ENCODE measurements around the gene LASP1NB.

Gene LASP1NB

GRCh38 chr17:38925263-38925995 lies at the start of gene LASP1NB:
TSS of gene LASP1NB (plus strand) at chr17:38925614.
- no peak for DNase-seq

- no peak for DNase-seq
Measured at GRCh38 chr17:38877130-38877851, 48.1 kb upstream of the LASP1NB start.

DNA sequence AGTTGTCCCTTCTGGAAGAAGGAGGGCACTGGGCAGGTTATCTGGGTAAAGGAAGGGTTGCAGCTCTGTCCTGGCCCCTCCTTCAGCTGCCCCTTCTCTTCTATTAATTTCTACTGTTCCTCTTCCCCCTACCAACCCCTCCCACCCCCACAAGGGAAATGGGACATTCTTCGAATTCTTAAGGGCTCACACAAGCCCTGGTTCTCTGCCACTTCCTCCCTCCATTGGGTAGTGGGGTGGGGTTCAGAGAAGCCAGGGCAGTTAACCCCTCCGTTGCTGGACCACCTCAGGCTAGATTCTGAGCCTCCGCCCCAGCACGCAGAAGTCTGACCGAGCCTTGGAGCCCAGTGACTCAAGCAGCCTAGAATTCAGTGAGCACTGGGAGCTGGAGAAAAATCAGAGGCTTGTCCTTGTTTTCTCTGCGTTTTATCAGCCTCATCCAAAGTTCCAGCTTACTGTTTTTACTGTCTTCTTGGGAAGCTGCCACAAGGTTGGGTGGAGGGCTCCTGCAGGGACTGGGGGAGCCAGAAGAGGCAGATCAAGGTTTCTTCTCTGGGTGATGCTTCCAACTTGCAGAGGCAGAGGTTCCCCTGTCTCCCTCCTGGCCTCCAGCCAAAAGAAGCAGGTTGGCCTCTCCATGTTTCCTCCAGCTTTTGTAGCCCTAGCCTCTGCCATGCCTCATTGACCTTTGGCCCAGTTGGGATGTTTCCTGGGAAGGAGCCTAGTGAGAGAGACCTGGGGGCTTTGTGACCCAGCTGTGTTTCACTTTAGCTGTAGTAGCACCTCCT lies 45.3 kb upstream of the LASP1NB start:
- DNase-seq = peak; percentile 74 to 90

GRCh38 chr17:38881600-38882191 lies 43.7 kb upstream of the LASP1NB start:
- DNase-seq = no peak

GRCh38 chr17:38882870-38883269 lies 42.5 kb upstream of the LASP1NB start:
- no peak for DNase-seq

GRCh38 chr17:38883592-38884526 lies 41.6 kb upstream of the LASP1NB start:
- no peak for DNase-seq

GRCh38 chr17:38885044-38885727 lies 40.2 kb upstream of the LASP1NB start:
- DNase-seq = no peak

- no peak for DNase-seq
Measured at GRCh38 chr17:38885728-38886642, 39.4 kb upstream of the LASP1NB start.

- DNase-seq = no peak
Measured at GRCh38 chr17:38886643-38887010, 38.8 kb upstream of the LASP1NB start.

DNA sequence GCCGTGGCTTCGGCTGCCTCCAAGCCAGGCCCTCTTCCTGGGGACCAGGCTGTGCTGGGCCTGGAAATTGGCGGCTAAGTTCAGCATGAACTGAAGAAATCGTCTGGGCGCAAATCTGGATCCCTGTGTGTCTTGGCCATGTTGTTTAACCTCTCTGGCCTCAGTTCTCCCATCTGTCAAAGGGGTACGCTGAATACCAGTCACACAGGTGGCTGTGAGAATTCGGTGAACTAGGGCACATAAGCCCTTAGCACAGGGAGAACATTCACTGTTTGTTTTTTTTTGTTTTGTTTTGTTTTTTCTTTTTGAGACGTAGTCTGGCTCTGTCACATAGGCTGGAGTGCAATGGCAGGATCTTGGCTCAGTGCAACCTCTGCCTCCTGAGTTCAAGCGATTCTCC lies 36.6 kb upstream of the LASP1NB start:
- no peak for DNase-seq

GRCh38 chr17:38889745-38890409 lies 35.5 kb upstream of the LASP1NB start:
- no peak for DNase-seq

DNA sequence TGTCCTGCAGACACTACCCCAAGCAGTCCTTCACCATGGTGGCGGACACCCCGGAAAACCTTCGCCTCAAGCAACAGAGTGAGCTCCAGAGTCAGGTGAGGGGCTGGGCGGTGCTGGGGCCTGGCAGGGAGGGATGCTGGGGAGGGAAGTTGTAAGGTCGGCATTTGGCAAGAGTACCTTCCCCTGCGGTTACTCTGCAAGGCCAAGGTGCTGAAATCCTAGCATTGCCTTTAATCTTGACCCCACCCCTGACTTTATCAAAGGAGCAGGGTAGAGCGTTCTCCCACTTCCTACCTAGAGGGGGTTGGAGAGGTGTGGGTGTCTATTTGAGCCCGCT lies 35.0 kb upstream of the LASP1NB start:
- DNase-seq = no peak

DNA sequence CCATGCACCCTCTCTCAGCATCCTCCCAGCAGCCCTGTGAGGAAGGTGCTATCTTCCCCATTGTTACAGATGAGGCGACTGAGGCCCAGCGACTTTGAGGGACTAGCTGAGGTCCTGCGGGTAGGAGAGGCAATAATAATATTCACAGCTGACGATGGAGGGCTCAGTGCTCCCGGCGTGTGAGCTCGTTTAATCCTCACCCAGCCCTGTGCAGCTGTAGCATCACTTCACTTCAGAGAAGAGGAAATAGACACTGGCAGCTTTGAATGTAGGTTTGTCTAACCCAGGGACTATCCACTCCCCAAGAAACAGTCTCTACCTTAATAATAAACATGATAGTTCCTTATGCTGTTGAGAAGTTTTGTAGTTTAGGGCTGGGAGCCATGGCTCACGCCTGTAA lies 34.0 kb upstream of the LASP1NB start:
- no peak for DNase-seq

DNA sequence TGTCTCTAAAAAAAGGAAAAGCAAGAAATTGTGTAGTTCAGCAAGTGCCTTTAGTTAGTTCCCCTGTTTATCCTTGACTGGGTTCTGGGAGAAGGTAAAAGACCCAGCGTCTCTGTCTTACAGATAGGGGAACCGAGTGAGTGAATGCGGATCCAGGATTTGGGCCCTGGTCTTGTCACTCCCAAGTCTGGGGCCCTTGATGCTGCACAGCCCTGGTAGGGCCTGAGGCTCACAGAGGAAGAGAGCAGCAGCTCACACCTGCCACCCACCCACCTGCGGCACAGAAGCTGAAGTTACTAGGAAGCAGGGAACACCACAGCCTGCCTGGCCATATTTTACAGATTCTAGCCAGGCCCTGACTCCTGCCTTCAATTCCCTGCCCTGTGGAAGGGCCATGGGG lies 33.3 kb upstream of the LASP1NB start:
- DNase-seq = no peak

DNA sequence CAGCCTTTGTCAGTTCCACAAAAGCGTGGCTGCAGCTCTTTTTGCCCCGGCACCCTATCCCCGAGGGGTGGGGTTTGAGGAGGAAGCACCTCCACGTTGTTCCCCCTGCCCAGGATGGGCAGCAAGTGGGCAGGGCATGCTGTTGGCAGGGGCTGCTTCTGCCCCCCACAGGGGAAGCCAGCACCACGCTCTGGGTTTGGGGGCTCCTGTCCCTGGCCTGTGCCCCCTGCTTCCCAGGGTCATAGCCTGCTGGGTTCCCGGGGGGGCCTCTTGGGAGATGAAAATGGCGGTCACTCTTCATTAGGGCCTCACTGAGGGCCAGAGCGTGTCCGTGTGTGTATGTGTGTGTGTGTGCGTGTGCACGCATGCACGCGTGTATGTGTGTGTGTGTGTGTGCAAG lies 32.8 kb upstream of the LASP1NB start:
- no peak for DNase-seq

DNA sequence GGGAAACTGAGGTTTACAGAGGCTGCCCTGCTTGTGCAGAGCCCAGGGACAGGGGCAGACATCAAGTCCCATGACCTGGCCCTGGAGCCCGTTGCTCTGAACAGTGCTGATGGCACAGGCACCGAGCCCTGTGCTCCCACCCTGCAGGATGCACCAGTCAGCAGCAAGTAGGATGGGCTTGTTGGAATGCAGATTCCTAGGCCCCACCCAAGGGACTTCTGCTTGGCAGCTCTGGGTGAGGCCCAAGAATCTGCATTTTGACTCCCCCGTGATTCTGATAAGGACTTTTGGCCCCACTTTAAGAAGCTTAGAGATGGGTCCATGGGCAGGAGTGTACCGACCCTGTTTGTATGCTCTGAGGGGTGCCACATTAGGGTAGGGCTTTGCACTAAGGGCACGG lies 32.3 kb upstream of the LASP1NB start:
- DNase-seq = no peak

DNA sequence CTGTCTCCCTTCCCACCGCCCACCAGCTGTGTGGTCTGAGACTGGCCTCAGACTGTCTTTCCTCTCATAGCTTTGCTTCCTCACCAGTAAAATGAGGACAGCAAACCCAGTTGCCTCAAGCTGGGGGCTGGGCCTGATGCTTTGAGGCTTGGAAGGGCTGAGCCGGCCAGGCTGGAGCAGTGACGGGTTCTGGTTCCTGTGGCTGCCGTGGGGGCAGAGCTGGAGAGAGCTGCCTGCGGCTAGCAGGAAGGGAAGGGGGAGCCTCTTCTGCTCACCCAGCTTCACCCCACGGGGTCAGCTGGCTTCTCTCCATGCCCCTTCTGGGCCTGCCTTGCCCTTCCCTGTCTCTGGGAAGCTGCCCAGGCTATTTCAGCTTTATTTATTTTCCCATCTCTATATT lies 31.8 kb upstream of the LASP1NB start:
- DNase-seq = no peak

DNA sequence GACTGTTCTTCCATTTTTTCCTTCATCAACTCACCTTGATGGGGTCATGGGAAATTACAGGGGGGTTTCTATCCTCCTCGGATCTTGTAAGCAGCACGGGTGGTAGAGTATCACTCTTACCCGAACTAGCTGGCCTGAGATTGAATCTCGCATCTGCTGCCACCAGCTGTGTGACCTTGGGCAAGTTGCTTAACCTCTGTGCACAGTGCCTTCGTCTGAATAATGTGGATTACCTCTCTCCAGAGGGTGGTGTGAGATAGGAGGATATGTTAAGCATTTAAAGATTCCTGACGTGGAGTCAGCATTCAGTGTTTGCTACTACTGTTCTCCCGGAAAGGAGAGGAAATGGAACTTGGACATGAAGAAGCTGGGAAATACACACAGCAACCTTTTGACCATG lies 31.1 kb upstream of the LASP1NB start:
- no peak for DNase-seq

- DNase-seq = no peak
Measured at GRCh38 chr17:38896346-38896954, 29.0 kb upstream of the LASP1NB start.

DNA sequence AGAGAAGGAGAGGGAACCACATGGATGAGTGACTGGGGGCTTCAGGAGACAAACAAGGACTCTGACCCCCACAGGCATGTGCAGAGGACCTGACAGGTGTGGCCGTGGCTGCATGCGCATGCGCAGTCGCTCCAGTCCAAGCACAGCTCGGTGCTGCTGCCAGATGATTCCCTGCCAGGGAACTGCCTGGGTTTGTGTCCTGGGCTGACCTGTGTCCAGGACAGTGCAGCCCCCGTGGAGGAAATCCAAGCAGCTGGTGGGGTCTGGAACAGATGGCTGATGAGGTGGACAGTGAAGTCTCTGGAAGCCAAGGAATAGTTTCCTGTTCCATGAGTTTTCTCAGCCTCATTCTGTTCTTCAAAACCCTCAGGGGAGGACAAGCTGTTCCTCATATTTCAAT lies 28.2 kb upstream of the LASP1NB start:
- no peak for DNase-seq
